HG02970 (cell line): ENCODE measurements around the gene ZNF468.
"Not testable (repeated sequence)": the region's sequence is repeated elsewhere in the genome, so short reads cannot be mapped to it uniquely, and the experiment has no call there.

ENCODE experiments used
- ATAC-seq: cut with Tn5 transposase; IDR thresholded peaks from one replicate; pipeline ENCODE4 v1.9.1; 2021; ENCODE audit warnings: mild to moderate bottlenecking, moderate library complexity, moderate number of reproducible peaks; ENCODE audit not compliant: unreplicated experiment, low FRiP score

Gene ZNF468

GRCh38 chr19:52829866-52830265 lies 27.6 kb downstream of the ZNF468 start:
- not testable (repeated sequence) for ATAC-seq

- no peak for ATAC-seq
These were observed 31.7 kb downstream of the ZNF468 start for GRCh38 chr19:52825765-52826164.

GRCh38 chr19:52823676-52824075 lies 33.7 kb downstream of the ZNF468 start:
- no peak for ATAC-seq

- ATAC-seq = peak; percentile 98
These were observed 36.0 kb downstream of the ZNF468 start, which contains the start of gene ZNF28 for GRCh38 chr19:52821204-52821960. TSS of gene ZNF28 (minus strand) at chr19:52821633. CDS start at chr19:52817958, 3,675 bp downstream.

- ATAC-seq = peak; percentile 11
These were observed 36.8 kb downstream of the ZNF468 start for GRCh38 chr19:52820472-52821203.

- ATAC-seq = no peak
These were observed 47.6 kb downstream of the ZNF468 start for GRCh38 chr19:52809801-52810200.

- ATAC-seq = not testable (repeated sequence)
These were observed 57.3 kb downstream of the ZNF468 start for GRCh38 chr19:52799950-52800640.

- no peak for ATAC-seq
These were observed 68.0 kb downstream of the ZNF468 start for GRCh38 chr19:52789440-52789839.
